Uterus (tissue), 4 donors: ENCODE data around the gene LAYN. TPM values are rescaled to one million over a fixed set of nuclear protein-coding genes. Genes with fewer than 3 reads are reported as not detected.

Experiments used
- DNase-seq, 2 donors: peaks; one replicate each; pipeline ENCODE4 v3.0.0-alpha.2; 2019 to 2020
- H3K27ac ChIP-seq, 2 donors: fragments of 200-600 bp; sonication (generic); 1 replicate in 1 of 2; 2 replicates in 1 of 2; pipeline ENCODE4 v1.5.1; 2016 to 2018
- H3K27me3 ChIP-seq, 2 donors: fragments of 200-600 bp; sonication (generic); one replicate each; pipeline ENCODE4 v1.5.1; 2018 to 2019; ENCODE audit warnings: control low read depth in 1 of 2
- H3K36me3 ChIP-seq, 2 donors: fragments of 200-600 bp; sonication (generic); one replicate each; pipeline ENCODE4 v1.5.1; 2019; ENCODE audit warnings: control low read depth in 1 of 2
- H3K4me1 ChIP-seq, 2 donors: fragments of 200-600 bp; sonication (generic); one replicate each; pipeline ENCODE4 v1.5.1; 2018 to 2019; ENCODE audit warnings: control low read depth in 1 of 2
- H3K4me3 ChIP-seq, 2 donors: fragments of 200-600 bp; sonication (generic); 1 replicate in 1 of 2; 2 replicates in 1 of 2; pipeline ENCODE4 v1.5.1; 2018 to 2019; ENCODE audit warnings: mild to moderate bottlenecking in 1 of 2
- H3K9me3 ChIP-seq, 2 donors: fragments of 200-600 bp; sonication (generic); one replicate each; pipeline ENCODE4 v1.5.1; 2019; ENCODE audit warnings: control low read depth in 1 of 2
- POLR2A ChIP-seq, 2 donors: fragments of 450-650 bp; IDR thresholded peaks; one replicate each; pipeline ENCODE4 v1.6.1; 2016; ENCODE audit warnings: antibody characterized with exemption in 2 of 2, mild to moderate bottlenecking in 1 of 2, moderate library complexity in 1 of 2
- intact Hi-C: fragments of 100-400 bp; cut with DNase I; formaldehyde crosslinking; loops from one replicate; pipeline ENCODE4 v1.15.1; 2023; ENCODE audit warnings: low total_unique reads
- total RNA-seq, 4 donors: library from RNA; depleted of rRNA in 3 of 4; stranded (reverse); fragments of >200 nt in 3 of 4; gene quantifications; one replicate each; pipeline versions ENCODE4 v1.1.0 to v1.2.4, GENCODE V29; 2014 to 2023
- TF ChIP-seq, protein P1 (sequence below), 4 experiments: fragments of 200-600 bp in 2 of 4; fragments of 450-650 bp in 2 of 4; sonication (generic) in 2 of 4; IDR thresholded peaks; one replicate each; pipeline ENCODE4 v1.5.1; 2016 to 2019; ENCODE audit warnings: antibody characterized with exemption in 4 of 4, mild to moderate bottlenecking in 2 of 4, moderate library complexity in 1 of 4
- donor health status: DM: yes; HTN: yes; CAD: no.

The LAYN gene
- total RNA-seq, 4 donors from 2014 or later = 8.5 to 58.2 (median 37.1) TPM

DNA sequence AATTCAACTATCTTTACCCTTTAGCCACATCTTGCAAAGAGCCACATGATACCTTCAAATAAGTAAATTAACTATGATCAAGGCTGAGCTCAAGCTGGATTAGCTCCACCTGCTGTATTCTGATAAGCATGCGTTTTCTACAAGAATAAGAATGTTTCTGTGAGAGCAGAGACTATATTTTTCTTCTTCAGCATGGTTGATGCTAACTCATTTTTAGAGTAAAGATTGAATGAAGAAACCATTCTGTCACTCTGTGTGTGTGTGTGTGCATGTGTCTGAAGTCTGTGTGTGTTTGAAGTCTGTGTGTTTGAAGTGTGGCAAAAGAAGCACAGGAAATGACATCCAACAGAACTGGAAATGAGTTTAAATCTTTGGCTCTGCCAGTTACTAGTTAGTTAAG is 12.0 kb upstream of the LAYN start:
- intact Hi-C loops = no loop called here
- TF ChIP-seq, protein P1, sequence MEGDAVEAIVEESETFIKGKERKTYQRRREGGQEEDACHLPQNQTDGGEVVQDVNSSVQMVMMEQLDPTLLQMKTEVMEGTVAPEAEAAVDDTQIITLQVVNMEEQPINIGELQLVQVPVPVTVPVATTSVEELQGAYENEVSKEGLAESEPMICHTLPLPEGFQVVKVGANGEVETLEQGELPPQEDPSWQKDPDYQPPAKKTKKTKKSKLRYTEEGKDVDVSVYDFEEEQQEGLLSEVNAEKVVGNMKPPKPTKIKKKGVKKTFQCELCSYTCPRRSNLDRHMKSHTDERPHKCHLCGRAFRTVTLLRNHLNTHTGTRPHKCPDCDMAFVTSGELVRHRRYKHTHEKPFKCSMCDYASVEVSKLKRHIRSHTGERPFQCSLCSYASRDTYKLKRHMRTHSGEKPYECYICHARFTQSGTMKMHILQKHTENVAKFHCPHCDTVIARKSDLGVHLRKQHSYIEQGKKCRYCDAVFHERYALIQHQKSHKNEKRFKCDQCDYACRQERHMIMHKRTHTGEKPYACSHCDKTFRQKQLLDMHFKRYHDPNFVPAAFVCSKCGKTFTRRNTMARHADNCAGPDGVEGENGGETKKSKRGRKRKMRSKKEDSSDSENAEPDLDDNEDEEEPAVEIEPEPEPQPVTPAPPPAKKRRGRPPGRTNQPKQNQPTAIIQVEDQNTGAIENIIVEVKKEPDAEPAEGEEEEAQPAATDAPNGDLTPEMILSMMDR (IDR thresholded peaks at IDR 0.05) = no peak
- no peak for TF ChIP-seq POLR2A (IDR thresholded peaks at IDR 0.05)
- H3K4me3 ChIP-seq = no peak overlapping the region
- no peaks in the 10 kb centered on the region for H3K36me3 ChIP-seq
- no peaks in the 10 kb centered on the region for H3K4me1 ChIP-seq
- no peak for DNase-seq
- no peaks in the 10 kb centered on the region for H3K27me3 ChIP-seq
- H3K9me3 ChIP-seq = no peaks in the 10 kb centered on the region
- no peak overlapping the region for H3K27ac ChIP-seq

DNA sequence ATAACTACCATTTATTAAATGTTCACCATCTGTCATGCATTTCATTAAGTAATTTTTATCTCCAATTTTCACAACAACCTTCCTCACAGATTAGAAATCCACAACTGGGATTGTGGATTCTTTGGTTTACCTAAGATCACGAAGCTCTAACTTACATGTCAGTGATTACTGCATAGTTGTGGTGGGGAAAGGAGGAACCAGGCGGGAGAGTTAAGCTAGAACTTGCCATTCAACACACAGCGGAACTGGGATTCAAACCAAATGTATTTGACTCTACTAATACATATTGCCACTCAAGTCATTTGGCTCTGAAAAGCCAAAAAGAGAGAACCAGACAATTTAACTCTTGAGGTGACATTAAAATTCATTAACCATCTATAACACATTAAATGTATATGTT is 10.4 kb upstream of the LAYN start:
- Histone ChIP-seq H3K27me3 (no peaks in the 10 kb centered on the region), H3K27ac (no peak overlapping the region), H3K4me3 (no peak overlapping the region), H3K4me1 (no peaks in the 10 kb centered on the region), H3K36me3 (no peaks in the 10 kb centered on the region), H3K9me3 (no peaks in the 10 kb centered on the region)
- no peak for TF ChIP-seq POLR2A (IDR thresholded peaks at IDR 0.05)
- TF ChIP-seq, protein P1 (IDR thresholded peaks at IDR 0.05) = no peak
- no peak for DNase-seq
- intact Hi-C loops = no loop called here

DNA sequence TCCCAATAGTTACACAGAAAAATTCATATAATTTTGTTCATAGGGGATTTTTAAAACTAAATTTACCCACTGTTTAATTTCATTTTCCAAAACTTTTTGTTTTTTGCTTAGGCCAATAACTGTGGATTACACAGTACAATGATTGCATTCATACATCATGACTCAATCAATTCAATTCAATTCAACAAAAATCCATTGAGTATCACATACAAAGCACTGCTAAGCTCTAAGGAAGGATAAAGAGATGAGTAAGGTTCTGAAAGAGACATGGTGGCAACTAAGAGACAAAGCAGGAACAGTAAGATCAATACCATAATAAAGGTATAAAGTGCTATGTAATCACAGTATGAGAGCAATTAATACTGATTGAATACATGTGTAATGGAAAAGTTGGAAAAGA is 9.4 kb upstream of the LAYN start:
- Histone ChIP-seq H3K4me3 (no peak overlapping the region), H3K36me3 (no peaks in the 10 kb centered on the region), H3K27ac (no peak overlapping the region), H3K27me3 (no peaks in the 10 kb centered on the region), H3K4me1 (no peaks in the 10 kb centered on the region), H3K9me3 (no peaks in the 10 kb centered on the region)
- no peak for DNase-seq
- intact Hi-C loops = no loop called here
- TF ChIP-seq, protein P1 (IDR thresholded peaks at IDR 0.05) = no peak
- TF ChIP-seq POLR2A (IDR thresholded peaks at IDR 0.05) = no peak

DNA sequence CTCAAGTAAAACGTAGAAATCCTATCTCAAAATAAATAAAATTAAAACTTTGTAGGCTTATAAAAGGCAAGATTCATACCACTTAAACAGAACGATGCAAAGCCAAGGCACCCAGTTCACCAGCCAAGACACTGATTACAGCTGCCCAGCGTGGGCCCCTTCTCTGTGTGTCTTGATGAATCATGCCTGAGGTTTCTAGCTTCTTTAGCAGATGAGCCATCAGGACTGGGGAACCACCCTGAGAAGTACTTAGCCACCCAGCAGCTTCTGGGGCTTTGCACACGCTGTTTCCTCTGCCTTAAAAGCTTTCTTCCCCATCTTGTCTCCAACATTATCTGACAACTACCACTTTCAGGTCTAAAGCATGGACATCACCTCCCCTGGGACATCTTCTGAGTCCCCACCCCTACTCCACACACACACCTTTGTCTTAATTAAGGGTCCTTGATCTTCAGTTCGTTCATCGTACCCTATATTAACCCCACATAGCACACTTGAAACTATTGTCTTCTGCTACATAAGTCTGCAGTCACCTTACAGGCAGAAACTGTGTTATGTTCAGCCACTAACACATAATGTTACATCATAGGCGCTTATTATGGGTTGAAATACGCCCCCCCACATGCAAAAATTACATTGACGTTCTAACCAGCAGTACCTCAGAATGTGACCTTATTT is 8.7 kb upstream of the LAYN start:
- DNase-seq = no peak
- no peaks in the 10 kb centered on the region for H3K4me1 ChIP-seq
- H3K9me3 ChIP-seq = no peaks in the 10 kb centered on the region
- intact Hi-C loops = no loop called here
- no peak for TF ChIP-seq POLR2A (IDR thresholded peaks at IDR 0.05)
- TF ChIP-seq, protein P1 (IDR thresholded peaks at IDR 0.05) = no peak
- no peaks in the 10 kb centered on the region for H3K27me3 ChIP-seq
- no peaks in the 10 kb centered on the region for H3K36me3 ChIP-seq
- no peak overlapping the region for H3K27ac ChIP-seq
- no peak overlapping the region for H3K4me3 ChIP-seq

DNA sequence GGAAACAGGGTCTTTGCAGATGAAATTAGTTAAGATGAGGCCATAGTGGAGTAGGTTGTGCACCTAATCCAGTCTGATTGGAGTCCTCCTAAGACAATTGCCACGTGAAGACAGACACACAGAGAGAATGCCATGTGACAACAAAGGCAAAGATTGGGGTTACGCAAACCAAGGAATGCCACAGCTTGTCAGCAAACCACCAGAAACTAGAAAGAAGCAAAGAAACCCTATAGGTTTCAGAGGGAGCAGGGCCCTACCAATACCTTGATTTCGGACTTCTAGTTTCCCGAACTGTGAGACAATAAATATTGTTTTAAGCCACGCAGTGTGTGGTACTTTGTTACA is 8.2 kb upstream of the LAYN start:
- H3K4me3 ChIP-seq = no peak overlapping the region
- no peaks in the 10 kb centered on the region for H3K9me3 ChIP-seq
- no peaks in the 10 kb centered on the region for H3K36me3 ChIP-seq
- DNase-seq = no peak
- no peaks in the 10 kb centered on the region for H3K4me1 ChIP-seq
- H3K27ac ChIP-seq = no peak overlapping the region
- TF ChIP-seq, protein P1 (IDR thresholded peaks at IDR 0.05) = no peak
- no peak for TF ChIP-seq POLR2A (IDR thresholded peaks at IDR 0.05)
- intact Hi-C loops = no loop called here
- no peaks in the 10 kb centered on the region for H3K27me3 ChIP-seq
